GM21367 (cell line): Measurements from ENCODE around the gene KCNE4.

Source experiments
- ATAC-seq: cut with Tn5 transposase; IDR thresholded peaks from one replicate; pipeline ENCODE4 v1.9.1; 2021; ENCODE audit not compliant: unreplicated experiment

The KCNE4 gene, protein sequence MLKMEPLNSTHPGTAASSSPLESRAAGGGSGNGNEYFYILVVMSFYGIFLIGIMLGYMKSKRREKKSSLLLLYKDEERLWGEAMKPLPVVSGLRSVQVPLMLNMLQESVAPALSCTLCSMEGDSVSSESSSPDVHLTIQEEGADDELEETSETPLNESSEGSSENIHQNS

DNA sequence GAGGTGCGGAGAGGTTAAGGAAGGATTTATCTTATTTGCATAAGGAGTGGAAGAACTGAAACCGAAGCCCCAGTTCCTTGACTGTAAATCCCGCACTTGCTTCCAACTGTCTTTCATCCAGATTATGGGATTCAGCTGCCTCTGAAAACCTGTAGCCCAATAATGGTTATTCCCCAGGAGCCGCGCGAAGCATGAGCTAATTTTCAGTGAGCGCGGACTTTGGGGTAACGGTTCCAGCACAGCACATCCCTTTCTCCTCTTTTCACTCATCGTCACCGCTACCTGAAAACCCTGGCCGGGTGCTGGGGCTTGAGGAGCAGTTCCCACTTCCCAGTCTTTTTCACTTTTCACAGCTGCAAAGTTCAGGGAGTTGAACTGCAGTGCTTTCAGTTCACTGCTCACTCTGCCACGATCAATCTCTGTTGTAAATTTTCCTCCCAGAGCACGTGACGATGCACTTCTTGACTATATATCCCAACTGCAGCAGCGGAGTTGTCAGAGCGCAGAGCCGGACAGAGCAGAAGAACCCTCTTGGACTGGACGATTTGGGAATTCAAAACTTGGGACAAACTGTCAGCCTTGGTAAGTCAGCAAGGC lies at the start of gene KCNE4:
TSS of gene KCNE4 (plus strand) at position 498 of the 597 bp plus-strand sequence. CDS start 641 bp downstream, outside the sequence.
- ATAC-seq: no peak

GRCh38 chr2:223003191-223003590 lies 48.8 kb upstream of the KCNE4 start:
- ATAC-seq: no peak

DNA sequence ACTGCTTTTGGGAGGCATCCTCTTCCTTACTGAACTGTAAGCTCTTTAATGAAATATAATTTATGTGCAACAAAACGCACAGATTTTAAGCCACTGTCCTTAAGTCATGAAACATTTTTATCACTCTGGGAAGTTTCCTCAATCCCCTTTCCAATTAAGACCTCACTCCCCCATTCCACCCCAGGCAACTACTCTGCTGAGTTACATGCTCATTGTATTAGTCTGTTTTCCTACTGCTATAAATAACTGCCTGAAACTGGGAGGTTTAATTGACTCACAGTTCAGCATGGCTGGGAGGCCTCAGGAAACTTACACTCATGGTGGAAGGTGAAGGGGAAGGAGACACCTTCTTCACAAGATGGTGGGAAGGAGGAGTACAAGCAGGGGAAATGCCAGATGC lies 46.5 kb upstream of the KCNE4 start:
- no peak for ATAC-seq

GRCh38 chr2:223007531-223007930 lies 44.5 kb upstream of the KCNE4 start:
- no peak for ATAC-seq

- no peak for ATAC-seq
These were observed 43.8 kb upstream of the KCNE4 start for GRCh38 chr2:223008162-223008561.

DNA sequence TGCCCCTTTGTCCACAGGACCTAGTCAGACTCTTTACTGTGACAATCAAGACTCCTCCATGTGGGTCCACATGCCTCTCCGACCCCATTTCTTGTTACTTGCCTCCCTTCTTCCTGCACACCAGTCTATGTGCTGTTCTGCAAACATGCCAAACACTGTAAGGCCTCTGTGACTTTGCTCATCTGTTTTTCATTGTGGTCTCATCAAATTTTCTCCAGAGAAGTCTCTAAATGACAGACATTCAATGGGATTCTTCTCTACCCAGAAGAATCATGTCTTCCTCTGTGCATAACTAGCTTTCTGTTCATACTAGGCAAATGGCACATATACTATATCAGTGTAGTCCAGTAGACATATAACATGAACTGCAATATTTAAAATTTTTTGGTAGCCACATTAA lies 43.0 kb upstream of the KCNE4 start:
- ATAC-seq: no peak

- ATAC-seq: no peak
These were observed 41.3 kb upstream of the KCNE4 start for GRCh38 chr2:223010641-223011040.

DNA sequence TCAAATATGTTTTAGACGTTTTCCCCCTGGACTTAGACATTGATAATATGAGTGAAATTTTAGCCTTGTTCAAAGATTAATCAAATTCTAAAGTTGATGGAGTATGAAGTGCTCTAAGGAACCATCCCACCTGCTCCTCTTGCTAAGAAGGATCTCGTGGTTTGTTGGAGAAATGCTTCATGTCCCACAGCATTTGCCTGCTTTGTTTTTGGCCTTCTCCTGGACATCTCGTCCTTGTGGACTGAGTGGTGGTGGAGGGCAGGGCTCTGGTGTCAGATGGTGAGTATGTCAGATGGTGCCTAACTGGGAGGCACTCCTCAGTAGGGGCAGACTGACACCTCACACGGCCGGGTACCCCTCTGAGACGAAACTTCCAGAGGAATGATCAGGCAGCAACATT lies 39.7 kb upstream of the KCNE4 start:
- no peak for ATAC-seq

GRCh38 chr2:223019390-223019930 lies 32.5 kb upstream of the KCNE4 start:
- ATAC-seq: no peak

DNA sequence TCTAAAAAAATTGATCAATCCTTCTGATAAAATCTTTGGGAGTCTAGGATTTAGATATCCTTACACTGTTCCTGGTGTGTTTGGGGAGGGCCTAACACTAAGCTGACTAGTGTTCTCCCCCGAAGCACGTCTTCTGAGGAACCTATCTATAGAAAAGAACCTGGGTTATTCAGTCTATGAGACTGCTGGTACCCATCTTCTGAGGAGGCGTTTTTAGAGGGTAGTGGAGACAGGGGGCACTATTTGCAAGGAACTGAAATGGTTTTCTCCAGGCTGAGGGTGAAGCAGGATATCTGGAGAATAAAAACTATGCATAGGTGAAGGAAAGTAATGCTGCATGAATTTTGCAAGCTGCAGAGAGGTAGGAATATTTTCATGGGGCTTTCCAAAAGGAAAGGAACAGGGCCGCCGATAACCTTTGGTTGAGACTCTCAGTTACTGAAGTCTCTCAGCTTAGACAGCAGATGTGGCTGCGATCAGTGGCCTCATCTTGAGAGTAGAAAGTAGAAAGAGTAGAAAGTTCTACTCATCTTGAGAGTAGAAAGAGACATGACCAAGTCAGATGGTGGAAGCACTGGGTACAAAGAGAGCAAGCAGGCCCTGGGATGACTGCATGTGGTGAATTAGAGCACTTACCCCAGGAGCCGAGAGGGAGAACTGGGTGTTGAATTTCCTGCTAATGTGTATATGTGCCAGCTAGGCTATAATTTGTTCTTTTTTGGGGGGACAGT lies 31.8 kb upstream of the KCNE4 start:
- ATAC-seq: peak; percentile 98

DNA sequence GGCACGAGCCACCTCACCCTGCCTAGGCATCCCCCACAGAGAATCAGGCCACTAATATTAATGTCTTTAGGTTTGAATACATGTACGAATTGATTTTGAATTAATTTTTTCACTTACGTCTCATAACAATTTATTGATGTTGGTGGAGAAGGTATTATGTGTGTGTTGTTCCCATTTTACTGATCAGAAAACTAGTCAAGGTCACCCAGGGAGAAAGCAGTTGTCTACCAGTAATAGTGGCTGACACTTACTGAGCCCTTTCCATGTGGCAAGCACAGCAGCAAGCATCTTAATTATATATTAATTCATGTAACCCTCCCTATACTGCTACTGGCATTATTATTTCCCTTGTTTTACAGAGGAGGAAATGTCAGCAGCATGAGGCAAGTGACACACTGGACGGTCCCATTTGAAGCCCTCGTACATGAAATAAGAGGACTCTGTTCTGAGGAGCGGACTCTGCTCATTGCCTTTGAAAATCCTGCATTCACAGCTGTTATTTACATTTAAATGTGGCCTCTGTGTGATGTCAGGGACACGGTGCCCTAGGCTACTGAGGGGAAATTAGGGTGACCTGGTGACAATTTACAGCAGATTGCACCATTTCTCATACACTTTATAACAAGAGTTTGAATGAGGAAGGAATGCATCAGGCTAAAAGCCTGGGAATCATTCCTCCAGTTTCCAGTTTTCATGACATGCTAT lies 30.9 kb upstream of the KCNE4 start:
- ATAC-seq: no peak

GRCh38 chr2:223026357-223027110 lies 25.5 kb upstream of the KCNE4 start:
- no peak for ATAC-seq

DNA sequence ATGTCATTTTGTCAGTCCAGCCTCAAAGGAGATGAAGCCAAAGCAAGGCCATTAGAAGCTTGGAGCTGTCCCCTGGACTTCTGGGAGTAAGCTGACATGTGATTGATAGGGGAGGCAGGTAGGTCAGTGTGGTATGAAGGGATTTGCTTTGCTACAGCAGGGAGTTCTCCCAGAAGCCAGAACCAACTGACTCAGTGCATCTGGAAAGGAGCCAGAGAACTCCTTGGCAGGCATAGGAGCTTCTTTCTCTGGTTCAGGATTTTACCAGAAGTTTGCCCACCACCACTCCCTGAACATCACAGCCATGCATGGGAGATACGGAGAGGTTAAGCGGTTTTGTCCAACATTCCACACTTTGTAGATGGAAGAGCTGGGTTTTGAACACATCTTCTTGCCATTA lies 24.5 kb upstream of the KCNE4 start:
- ATAC-seq: no peak

DNA sequence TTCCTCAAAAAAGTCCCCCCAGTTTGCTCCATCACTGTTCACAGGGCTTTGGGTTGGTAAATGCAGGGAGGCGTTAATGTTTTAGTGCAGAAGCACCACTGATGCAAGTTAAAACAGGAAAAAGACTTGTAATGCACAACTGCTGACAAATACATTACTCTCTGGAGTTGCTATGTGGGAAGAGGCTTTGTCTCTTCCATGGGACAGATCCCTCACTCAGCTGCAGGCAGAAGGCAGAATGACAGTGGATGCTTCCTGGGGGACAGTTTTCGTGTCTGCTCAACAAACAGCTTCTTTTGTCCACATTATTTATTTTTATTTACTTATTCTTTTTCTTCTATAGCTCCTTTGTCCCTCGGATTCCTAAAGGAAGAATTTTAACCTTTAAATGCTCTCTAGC lies 22.7 kb upstream of the KCNE4 start:
- ATAC-seq: no peak

- no peak for ATAC-seq
These were observed 19.5 kb upstream of the KCNE4 start for GRCh38 chr2:223032187-223033142.

DNA sequence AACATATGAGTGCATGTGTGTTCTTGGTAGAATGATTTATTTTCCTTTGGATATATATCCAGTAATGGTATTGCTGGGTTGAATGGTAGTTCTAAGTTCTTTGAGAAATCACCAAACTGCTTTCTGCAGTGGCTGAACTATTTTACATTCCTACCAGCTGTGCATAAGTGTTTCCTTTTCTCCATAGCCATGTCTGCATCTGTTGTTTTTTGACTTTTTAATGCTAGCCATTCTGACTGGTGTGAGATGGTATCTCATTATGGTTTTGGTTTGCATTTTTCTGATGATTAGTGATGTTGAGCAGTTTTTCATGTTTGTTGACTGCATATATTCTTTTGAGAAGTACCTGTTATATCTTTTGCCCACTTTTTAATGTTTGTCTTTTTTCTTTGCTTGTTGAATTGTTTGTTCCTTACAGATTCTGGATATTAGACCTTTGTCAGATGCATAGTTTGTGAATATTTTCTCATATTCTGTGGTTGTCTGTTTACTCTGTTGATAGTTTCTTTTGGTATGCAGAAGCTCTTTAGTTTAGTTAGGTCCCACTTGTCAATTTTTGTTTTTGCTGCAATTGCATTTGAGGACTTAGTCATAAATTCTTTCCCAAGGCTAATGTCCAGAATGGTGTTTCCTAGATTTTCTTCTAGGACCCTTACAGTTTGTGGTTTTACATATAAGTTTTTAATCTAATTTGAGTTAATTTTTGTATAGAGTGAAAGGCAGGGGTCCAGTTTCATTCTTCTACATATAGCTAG lies 17.6 kb upstream of the KCNE4 start:
- ATAC-seq: no peak

DNA sequence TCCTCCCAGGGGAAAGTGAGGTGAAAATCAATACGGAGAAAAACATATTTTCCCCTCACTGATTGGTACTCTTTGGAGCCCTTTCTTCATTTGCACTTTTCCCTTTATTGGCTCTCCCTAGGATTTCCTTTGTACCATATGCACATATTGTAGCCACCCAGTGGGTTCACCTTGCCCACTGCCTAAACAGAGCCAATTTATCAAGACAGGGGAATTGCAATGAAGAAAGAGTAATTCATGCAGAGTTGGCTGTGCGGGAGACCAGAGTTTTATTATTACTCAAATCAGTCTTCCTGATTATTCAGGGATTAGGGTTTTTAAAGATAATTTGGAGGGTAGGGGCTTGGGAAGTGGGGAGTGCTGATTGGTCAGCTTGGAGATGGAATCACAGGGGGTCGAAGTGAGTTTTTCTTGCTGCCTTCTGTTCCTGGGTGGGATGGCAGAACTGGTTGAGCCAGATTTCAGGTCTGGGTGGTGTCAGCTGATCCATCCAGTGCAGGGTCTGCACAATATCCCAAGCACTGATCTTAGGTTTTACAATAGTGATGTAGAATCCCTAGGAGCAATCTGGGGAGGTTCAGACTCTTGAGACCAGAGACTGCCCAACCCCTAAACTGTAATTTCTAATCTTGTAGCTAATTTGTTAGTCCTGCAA lies 15.1 kb upstream of the KCNE4 start:
- no peak for ATAC-seq

DNA sequence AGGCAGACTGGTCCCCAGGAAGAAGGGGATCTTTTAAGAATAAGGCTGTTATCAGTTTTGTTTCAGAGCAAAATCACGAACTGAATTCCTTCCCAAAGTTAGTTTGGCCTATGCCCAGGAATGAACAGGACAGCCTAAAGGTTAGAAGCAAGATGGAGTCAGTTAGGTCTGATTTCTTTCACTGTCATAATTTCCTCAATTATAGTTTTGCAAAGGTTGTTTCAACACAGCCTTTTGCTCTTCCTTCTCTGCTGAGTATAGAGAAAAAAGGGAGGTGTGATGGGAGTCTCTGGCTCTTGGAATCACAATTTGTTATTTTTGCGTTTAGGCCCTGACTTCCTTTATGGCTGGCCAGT lies 14.6 kb upstream of the KCNE4 start:
- no peak for ATAC-seq

DNA sequence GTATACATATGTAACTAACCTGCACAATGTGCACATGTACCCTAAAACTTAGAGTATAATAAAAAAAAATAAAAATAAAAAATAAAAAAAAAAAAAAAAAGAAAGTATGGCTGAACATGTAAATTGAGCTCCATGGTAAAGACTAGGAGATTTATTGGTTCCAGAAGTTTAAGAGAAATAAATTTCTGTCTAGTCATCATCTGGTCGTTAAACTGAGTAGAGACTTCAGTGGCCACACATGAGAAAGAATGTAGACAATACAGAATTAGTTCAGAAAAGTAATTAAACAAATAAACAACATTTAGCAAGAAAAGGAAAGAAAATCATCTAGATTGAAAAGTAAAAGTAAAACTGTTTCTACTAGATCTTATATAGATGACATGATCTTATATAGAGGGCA lies 12.4 kb upstream of the KCNE4 start:
- no peak for ATAC-seq
